Activated CD8-positive, alpha-beta memory T cell treated with anti-CD3 and anti-CD28 coated beads, Interleukin-2, amount 50 U/mL, for 1 hour (primary cell): ENCODE results near the gene ZP1.

Experiments
- DNase-seq: peaks from one replicate; pipeline ENCODE4 v3.0.0-alpha.2; 2020; ENCODE audit errors: extremely low read depth

The ZP1 gene

GRCh38 chr11:60858731-60859464 lies 8.4 kb upstream of the ZP1 start:
- DNase-seq: no peak

- no peak for DNase-seq
Observed at GRCh38 chr11:60859616-60860250, 7.6 kb upstream of the ZP1 start.

- no peak for DNase-seq
Observed at GRCh38 chr11:60860943-60861342, 6.4 kb upstream of the ZP1 start.

- DNase-seq: no peak
Observed at GRCh38 chr11:60862171-60862570, 5.2 kb upstream of the ZP1 start.

GRCh38 chr11:60863550-60864521 lies 3.5 kb upstream of the ZP1 start:
- no peak for DNase-seq

- DNase-seq: no peak
Observed at GRCh38 chr11:60864856-60865513, 2.4 kb upstream of the ZP1 start.

GRCh38 chr11:60867871-60868681 lies 734 bp downstream of the ZP1 start:
- no peak for DNase-seq

- DNase-seq: no peak
Observed at GRCh38 chr11:60868682-60869450, 1.5 kb downstream of the ZP1 start.

GRCh38 chr11:60869451-60869825 lies 2.1 kb downstream of the ZP1 start:
- DNase-seq: no peak

GRCh38 chr11:60870276-60870675 lies 2.9 kb downstream of the ZP1 start:
- no peak for DNase-seq

GRCh38 chr11:60870733-60871377 lies 3.5 kb downstream of the ZP1 start:
- DNase-seq: no peak

GRCh38 chr11:60871378-60872061 lies 4.2 kb downstream of the ZP1 start:
- no peak for DNase-seq

- DNase-seq: no peak
Observed at GRCh38 chr11:60872124-60872960, 5.0 kb downstream of the ZP1 start.

- no peak for DNase-seq
Observed at GRCh38 chr11:60872961-60873524, 5.7 kb downstream of the ZP1 start.

- DNase-seq: no peak
Observed at GRCh38 chr11:60873533-60873932, 6.2 kb downstream of the ZP1 start.

GRCh38 chr11:60874421-60875365 lies 7.4 kb downstream of the ZP1 start:
- no peak for DNase-seq
